Neutrophil (primary cell): Measurements from ENCODE around the gene DOK3.

ENCODE experiments used
- H3K27ac ChIP-seq: fragments of 200-600 bp; sonication (generic); 2 replicates; pipeline ENCODE4 v1.5.1; 2016; ENCODE audit warnings: mild to moderate bottlenecking, moderate library complexity
- H3K27me3 ChIP-seq: fragments of 200-600 bp; sonication (generic); 2 replicates; pipeline ENCODE4 v1.6.0; 2016; ENCODE audit warnings: mild to moderate bottlenecking
- H3K36me3 ChIP-seq: fragments of 200-600 bp; sonication (generic); 2 replicates; pipeline ENCODE4 v1.5.1; 2017
- H3K4me1 ChIP-seq, 2 experiments: fragments of 200-600 bp in 1 of 2; sonication (generic) in 1 of 2; 1 replicate in 1 of 2; 2 replicates in 1 of 2; pipeline versions ENCODE4 v1.5.1 to v1.6.1; 2013 to 2016; ENCODE audit warnings: low read depth in 1 of 2, low read length in 1 of 2, mild to moderate bottlenecking in 1 of 2, moderate library complexity in 1 of 2; ENCODE audit not compliant: control insufficient read depth in 1 of 2, insufficient read depth in 1 of 2
- H3K4me3 ChIP-seq, 2 experiments: fragments of 200-600 bp in 1 of 2; sonication (generic) in 1 of 2; 1 replicate in 1 of 2; 2 replicates in 1 of 2; pipeline ENCODE4 v1.5.1; 2013 to 2016; ENCODE audit warnings: low read depth in 1 of 2, low read length in 1 of 2, mild to moderate bottlenecking in 1 of 2, moderate library complexity in 1 of 2
- H3K9me3 ChIP-seq: fragments of 200-600 bp; sonication (generic); 2 replicates; pipeline ENCODE4 v1.5.1; 2016
- TF ChIP-seq, protein P1 (sequence below): fragments of 200-600 bp; sonication (generic); IDR thresholded peaks from 2 replicates; pipeline ENCODE4 v1.5.1; 2016; ENCODE audit warnings: antibody characterized with exemption

Gene DOK3

DNA sequence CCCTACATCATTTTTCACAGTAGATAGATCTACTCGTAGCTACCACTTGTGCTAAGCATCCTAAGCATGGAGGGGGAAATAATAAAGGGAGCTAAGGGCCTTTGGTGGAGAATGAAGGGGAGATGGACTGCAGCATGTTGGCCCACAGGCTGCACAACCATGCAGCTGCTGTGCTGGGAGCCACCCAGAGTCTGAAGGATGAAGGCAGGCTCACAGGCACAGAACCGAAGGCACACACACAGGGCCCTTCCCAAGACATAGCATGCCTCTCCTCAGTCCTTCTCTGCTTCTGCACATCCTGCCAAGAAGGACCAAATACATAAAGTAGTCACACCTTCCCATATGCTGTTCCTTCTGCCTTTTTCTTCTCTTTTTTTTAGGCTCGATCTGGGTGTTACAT lies 38.1 kb upstream of the DOK3 start:
- no peaks in the 10 kb centered on the region for H3K9me3 ChIP-seq
- TF ChIP-seq, protein P1, sequence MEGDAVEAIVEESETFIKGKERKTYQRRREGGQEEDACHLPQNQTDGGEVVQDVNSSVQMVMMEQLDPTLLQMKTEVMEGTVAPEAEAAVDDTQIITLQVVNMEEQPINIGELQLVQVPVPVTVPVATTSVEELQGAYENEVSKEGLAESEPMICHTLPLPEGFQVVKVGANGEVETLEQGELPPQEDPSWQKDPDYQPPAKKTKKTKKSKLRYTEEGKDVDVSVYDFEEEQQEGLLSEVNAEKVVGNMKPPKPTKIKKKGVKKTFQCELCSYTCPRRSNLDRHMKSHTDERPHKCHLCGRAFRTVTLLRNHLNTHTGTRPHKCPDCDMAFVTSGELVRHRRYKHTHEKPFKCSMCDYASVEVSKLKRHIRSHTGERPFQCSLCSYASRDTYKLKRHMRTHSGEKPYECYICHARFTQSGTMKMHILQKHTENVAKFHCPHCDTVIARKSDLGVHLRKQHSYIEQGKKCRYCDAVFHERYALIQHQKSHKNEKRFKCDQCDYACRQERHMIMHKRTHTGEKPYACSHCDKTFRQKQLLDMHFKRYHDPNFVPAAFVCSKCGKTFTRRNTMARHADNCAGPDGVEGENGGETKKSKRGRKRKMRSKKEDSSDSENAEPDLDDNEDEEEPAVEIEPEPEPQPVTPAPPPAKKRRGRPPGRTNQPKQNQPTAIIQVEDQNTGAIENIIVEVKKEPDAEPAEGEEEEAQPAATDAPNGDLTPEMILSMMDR = no peak
- no peaks in the 10 kb centered on the region for H3K27me3 ChIP-seq
- peak overlapping the region; percentile 43 for H3K27ac ChIP-seq
- H3K36me3 ChIP-seq = peaks cover 12% of the 10 kb centered on the region
- H3K4me1 ChIP-seq = peaks cover 33 to 40% of the 10 kb centered on the region in 2 experiments
- no peak overlapping the region for H3K4me3 ChIP-seq

DNA sequence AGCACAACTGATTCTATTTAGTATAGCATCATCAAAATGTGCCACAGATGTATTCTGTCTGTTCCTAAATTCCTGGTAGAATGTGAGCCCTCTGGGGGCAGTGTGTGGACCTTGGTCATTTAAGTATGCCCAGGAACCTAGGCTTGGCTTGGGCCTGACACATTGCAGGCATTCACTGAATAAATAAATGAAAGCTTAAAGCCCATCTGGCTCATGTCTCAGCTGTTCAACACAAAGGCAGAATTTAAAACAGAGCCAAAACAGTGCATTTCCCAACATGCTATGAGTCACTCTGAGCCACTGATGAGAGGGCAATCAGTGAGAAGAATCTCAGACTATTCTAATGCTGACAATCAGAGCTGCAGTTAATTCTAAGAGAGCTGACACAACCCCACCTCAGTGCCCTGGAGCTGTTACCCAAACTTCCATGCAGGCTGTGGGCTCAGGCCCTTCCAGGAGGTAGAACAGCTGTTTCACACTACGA lies 36.7 kb upstream of the DOK3 start:
- H3K36me3 ChIP-seq = peaks cover 15% of the 10 kb centered on the region
- peaks cover 31 to 38% of the 10 kb centered on the region in 2 experiments for H3K4me1 ChIP-seq
- H3K27me3 ChIP-seq = no peaks in the 10 kb centered on the region
- no peaks in the 10 kb centered on the region for H3K9me3 ChIP-seq
- TF ChIP-seq, protein P1 = no peak
- no peak overlapping the region for H3K4me3 ChIP-seq
- H3K27ac ChIP-seq = peak overlapping the region; percentile 80

DNA sequence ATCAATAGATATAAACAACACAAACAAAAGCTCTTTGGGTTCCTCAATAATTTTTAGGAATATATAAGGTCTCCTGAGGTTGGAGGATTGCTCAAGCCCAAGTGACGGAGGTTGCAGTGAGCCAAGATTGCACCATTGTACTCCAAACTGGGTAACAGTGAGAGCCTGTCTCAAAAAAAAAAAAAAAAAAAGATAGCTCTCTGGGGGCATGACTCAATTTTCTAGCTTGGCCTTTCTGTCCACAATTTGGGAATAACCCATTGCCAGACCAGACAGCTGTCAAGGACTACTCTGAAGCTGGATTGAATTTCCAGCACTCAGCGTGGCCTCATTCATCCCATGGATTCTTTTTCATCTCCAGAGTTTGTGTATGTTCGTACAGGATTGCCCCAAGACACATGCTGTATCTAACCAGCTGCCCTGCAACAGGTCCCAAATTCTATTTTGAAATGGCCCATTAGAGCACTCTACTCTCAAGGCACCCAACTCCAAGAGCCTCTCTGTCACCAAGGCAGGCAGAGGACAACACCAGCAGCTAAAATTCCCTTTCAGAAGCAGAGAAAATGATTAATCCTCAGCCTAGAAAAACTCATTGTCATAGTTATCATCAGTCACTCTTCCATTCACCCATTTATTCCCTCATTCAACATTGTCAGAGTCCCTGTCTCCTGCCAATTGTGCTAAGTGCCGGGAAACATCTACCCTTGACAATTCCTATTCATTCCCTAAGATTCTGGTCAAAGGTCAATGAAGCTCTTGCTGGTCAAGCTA lies 36.0 kb upstream of the DOK3 start:
- H3K4me3 ChIP-seq = no peak overlapping the region
- H3K4me1 ChIP-seq = peaks cover 37 to 44% of the 10 kb centered on the region in 2 experiments
- no peaks in the 10 kb centered on the region for H3K9me3 ChIP-seq
- H3K27ac ChIP-seq = peak overlapping the region; percentile 80
- TF ChIP-seq, protein P1 = no peak
- no peaks in the 10 kb centered on the region for H3K27me3 ChIP-seq
- peaks cover 15% of the 10 kb centered on the region for H3K36me3 ChIP-seq

DNA sequence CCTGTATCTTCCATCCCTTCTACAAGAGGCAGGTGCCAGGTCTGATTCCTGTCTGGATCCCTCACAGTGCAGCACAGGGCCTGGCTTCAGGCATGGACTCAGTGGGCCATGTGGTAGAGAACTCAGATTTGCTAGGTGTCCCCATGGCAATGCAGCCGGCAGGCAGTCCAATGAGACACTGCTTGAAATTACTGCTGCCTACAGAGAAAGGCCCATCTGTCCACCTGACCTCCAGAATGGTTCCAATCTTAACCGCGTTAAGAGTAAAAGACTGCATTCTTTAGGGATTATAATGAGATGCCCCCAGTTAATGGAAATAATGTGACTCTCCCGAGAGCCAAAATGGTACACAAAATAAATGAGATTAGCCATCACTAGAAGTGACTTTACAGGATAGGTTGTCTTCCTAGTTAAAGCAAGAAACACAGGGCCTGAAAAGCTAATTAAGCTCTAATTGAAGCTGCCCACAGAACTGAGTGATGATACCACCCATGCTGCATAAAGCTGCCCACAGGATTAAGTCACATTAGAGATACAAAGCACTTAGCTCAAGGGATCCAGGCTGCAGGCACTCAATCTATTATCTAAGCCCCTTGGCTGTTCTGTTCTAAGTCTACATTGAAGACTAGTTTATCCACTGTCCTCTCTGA lies 33.3 kb upstream of the DOK3 start:
- peaks cover 53 to 56% of the 10 kb centered on the region in 2 experiments for H3K4me1 ChIP-seq

DNA sequence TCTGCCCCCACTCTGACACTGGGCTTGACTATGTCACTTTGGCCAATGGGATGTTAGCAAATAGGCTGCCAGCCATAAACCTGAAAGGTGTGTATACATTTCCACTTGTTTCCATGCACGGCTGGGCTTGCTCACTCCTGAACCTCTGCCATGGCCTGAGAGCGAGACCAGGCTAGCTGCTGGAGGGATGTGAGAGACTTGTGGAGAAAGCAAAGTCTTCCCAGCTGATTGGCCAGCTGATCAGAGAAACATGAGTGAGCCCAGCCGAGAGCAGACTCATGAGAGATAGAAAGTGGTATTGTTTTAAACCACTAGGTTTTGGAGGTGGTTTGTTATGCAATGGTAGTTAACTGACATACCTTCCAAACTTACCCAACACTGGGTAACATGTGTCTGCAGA lies 30.8 kb upstream of the DOK3 start:
- TF ChIP-seq, protein P1 = no peak
- Histone ChIP-seq H3K4me1 (peaks cover 32 to 37% of the 10 kb centered on the region in 2 experiments), H3K4me3 (no peak overlapping the region), H3K27me3 (no peaks in the 10 kb centered on the region), H3K9me3 (no peaks in the 10 kb centered on the region), H3K27ac (peak overlapping the region; percentile 58), H3K36me3 (peaks cover 47% of the 10 kb centered on the region)

More for the DNA sequence above, 33.3 kb upstream of the DOK3 start:
- H3K4me3 ChIP-seq = no peak overlapping the region
- H3K27ac ChIP-seq = no peak overlapping the region
- H3K9me3 ChIP-seq = no peaks in the 10 kb centered on the region
- no peaks in the 10 kb centered on the region for H3K27me3 ChIP-seq
- TF ChIP-seq, protein P1 = no peak
- H3K36me3 ChIP-seq = peaks cover 22% of the 10 kb centered on the region
